OCI-M2 (cell line): ENCODE measurements around the gene AFMID.
"Not testable (repeated sequence)": the region's sequence is repeated elsewhere in the genome, so short reads cannot be mapped to it uniquely, and the experiment has no call there.

Experiments used
- DNase-seq: peaks from one replicate; lab custom pipeline; 2025; ENCODE audit not compliant: unreplicated experiment; lab: John Stamatoyannopoulos, UW

Gene AFMID

GRCh38 chr17:78219396-78220150 lies 32.4 kb downstream of the AFMID start:
- no peak for DNase-seq

- no peak for DNase-seq
Observed at GRCh38 chr17:78223061-78223460, 35.9 kb downstream of the AFMID start.

DNA sequence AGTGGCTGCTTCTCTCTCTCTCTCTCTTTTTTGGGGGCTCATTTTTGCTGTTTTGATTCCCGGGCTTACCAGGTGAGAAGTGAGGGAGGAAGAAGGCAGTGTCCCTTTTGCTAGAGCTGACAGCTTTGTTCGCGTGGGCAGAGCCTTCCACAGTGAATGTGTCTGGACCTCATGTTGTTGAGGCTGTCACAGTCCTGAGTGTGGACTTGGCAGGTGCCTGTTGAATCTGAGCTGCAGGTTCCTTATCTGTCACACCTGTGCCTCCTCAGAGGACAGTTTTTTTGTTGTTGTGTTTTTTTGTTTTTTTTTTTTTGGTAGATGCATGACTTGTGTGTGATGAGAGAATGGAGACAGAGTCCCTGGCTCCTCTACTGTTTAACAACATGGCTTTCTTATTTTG lies 36.6 kb downstream of the AFMID start:
- DNase-seq = no peak

DNA sequence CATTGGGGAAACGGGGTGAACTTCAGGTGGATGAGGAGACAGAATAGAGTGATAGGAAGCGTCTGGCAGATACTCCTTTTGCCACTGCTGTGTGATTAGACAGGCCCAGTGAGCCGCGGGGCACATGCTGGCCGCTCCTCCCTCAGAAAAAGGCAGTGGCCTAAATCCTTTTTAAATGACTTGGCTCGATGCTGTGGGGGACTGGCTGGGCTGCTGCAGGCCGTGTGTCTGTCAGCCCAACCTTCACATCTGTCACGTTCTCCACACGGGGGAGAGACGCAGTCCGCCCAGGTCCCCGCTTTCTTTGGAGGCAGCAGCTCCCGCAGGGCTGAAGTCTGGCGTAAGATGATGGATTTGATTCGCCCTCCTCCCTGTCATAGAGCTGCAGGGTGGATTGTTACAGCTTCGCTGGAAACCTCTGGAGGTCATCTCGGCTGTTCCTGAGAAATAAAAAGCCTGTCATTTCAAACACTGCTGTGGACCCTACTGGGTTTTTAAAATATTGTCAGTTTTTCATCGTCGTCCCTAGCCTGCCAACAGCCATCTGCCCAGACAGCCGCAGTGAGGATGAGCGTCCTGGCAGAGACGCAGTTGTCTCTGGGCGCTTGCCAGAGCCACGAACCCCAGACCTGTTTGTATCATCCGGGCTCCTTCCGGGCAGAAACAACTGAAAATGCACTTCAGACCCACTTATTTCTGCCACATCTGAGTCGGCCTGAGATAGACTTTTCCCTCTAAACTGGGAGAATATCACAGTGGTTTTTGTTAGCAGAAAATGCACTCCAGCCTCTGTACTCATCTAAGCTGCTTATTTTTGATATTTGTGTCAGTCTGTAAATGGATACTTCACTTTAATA lies 37.3 kb downstream of the AFMID start:
- DNase-seq = no peak

DNA sequence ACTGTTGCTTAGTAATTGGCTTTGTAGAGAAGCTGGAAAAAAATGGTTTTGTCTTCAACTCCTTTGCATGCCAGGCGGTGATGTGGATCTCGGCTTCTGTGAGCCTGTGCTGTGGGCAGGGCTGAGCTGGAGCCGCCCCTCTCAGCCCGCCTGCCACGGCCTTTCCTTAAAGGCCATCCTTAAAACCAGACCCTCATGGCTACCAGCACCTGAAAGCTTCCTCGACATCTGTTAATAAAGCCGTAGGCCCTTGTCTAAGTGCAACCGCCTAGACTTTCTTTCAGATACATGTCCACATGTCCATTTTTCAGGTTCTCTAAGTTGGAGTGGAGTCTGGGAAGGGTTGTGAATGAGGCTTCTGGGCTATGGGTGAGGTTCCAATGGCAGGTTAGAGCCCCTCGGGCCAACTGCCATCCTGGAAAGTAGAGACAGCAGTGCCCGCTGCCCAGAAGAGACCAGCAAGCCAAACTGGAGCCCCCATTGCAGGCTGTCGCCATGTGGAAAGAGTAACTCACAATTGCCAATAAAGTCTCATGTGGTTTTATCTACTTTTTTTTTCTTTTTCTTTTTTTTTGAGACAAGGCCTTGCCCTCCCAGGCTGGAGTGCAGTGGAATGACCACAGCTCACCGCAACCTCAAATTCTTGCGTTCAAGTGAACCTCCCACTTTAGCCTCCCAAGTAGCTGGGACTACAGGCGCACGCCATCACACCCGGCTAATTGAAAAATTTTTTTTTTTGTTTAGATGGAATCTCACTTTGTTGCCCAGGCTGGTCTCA lies 38.1 kb downstream of the AFMID start:
- no peak for DNase-seq

GRCh38 chr17:78226055-78226758 lies 39.0 kb downstream of the AFMID start:
- DNase-seq = no peak

GRCh38 chr17:78226759-78227454 lies 39.7 kb downstream of the AFMID start:
- DNase-seq = no peak

- DNase-seq = no peak
Observed at GRCh38 chr17:78227455-78227916, 40.3 kb downstream of the AFMID start.

- no peak for DNase-seq
Observed at GRCh38 chr17:78228176-78228575, 41.0 kb downstream of the AFMID start.

DNA sequence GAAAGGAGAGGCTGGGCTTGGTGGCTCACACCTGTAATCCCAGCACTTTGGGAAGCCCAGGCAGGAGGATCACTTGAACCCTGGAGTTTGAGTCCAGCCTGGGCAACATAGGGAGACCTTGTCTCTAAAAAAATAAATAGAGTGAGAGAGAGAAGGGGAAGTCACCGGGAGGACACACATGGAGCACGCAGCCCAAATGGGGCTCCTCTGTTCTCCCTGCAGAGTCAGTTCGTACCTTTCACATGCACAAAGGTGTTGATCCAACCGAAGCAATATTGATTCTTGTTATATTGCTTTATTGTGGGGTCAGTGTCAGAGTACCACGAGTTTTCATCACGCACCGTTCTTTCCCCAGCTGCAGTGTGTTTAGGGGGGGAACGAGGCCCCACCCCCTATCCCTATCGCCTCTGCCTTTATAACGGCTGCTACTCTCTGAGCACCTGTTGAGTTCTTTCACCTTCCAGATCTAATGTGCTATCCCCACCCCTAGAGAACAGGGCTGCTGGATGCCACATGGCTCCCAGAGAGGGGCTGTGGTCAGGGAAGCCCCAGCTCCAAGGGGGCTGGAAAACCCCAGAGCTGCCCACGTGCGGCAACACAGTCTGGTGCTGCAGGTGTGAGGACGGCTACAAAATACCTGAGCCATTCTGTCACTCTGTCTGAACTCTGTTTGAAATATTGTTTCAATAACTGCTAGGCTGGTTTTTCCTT lies 43.2 kb downstream of the AFMID start:
- no peak for DNase-seq

DNA sequence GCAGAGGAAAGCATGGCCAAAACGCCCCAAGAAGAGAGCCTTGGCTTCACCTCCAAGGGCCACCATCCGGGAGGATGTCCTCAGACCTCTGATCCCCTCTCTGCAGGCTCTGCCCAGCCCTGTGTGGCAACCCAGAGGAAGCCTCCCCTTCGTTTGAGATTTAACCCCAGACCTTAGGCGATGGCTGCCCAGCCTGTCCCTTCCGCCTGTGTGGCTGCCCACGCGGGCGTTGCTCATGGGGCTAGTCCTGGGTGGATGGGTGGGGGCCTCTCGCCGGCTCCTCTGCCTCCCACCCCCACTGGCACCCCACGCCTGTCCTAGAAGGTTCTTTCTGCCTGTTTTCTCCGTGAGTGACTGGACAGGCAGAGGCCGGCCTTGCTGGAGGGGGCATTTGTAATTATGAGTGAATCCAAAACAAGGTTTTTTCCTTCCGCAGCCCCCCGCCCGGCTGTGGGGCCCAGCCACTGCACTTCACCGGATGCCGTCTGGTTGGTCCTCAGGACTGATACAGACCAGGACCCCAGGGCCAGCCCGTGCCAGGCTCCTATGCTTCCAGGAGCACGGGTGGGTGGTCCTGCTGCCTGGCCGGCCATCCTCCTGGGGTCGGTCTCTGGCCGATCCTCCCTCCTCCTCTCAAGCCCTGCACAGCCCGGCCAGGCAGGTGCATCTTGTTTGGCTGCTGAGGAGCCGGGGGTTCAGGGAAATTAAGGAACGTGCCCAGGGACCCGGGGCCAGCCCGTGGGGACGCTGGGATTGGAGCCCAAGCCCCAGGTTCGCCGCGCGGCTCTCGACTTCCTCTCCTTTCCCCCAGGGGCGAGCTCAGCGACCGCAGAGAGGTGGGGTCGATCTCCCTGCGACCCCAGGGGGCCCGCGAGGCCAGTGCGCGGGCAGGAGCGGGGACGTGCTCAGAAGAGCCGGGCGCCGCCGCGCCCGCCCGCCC lies 44.1 kb downstream of the AFMID start, which contains the start of gene TMEM235:
TSS of gene TMEM235 (plus strand) at position 636 of the 940 bp plus-strand sequence. CDS start 393 bp downstream, outside the sequence.
- DNase-seq = no peak

DNA sequence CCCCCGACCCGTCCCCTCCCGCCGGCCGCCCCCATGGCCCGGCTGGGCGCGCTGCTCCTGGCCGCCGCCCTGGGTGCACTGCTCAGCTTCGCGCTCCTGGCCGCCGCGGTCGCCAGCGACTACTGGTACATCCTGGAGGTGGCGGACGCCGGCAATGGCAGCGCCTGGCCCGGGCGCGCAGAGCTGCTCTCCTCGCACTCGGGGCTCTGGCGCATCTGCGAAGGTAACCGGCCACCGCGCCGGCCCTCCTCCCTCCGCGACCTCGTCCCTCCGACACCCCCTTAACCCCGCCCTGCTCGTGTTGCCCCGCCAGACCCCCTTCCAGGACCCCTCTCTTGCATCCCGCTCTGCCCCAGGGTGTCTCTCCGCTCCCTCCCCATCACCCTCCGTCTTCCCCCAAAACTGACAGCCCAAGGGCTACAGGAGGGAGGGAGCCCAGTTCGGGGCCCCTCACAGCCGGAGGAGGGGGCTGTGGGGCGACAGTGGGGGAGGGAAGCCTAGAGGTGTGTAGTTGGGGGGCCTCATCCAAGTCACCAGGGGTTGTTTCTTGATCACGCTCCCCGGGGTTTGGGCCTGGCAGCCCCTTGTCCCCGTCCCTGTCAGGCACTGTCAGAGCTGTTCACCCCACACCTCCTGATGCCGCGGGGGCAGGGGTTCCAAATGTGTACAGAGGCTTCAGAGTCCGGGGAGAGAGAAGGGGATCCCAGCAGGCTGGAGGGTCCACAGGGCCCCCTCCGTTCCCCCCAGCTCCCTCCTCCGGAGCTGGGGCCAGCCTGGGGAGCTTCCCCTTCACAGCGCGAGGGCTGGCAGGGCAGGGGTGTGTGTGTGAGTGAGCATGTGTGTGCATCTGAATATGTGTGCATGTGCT lies 45.1 kb downstream of the AFMID start:
- no peak for DNase-seq

GRCh38 chr17:78232859-78233173 lies 45.7 kb downstream of the AFMID start:
- DNase-seq = no peak

DNA sequence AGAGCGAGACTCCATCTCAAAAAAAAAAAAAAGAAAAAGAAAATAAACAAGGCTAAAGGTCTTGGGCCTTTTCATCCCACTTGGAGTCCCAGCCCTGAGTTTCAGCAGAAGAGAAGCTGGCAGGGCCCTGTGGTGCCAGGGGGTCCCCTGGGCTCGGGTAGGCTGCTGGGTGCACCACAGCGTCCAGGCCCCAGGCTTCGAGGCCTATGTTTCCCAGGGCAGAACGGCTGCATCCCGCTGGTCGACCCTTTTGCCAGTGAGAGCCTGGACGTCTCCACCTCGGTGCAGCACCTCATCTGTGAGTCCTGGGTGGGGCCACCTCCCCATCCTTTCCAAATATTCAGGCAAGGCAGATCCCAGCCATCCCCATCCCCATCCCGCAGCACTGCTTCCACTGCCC lies 46.5 kb downstream of the AFMID start:
- DNase-seq = no peak

DNA sequence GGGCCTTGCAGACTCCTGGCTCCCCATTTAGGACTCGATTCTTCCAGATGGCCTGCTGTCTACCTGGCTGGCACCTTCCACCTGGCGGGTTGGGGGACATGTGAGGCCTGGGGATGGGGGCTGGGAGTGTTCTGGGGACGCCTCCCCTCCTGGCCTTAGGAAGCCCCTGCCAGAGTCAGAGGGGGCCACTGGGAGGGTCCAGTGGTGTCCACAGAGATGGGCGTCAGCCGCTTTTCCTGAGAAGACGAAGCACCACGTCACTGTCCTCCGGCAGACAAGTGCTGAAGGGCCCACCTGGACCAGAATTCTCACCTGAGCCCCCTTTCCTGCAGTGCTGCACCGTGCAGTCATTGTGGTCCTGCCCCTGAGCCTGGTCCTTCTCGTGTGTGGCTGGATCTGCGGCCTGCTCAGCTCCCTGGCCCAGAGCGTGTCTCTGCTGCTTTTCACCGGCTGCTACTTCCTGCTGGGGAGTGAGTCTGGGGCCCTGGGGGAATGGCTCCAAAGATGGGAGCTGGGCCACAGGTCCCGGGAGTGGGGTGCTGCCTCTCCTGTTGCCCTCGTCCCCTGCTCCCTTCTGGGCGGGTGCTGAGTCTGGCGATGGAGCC lies 47.2 kb downstream of the AFMID start:
- DNase-seq = no peak

DNA sequence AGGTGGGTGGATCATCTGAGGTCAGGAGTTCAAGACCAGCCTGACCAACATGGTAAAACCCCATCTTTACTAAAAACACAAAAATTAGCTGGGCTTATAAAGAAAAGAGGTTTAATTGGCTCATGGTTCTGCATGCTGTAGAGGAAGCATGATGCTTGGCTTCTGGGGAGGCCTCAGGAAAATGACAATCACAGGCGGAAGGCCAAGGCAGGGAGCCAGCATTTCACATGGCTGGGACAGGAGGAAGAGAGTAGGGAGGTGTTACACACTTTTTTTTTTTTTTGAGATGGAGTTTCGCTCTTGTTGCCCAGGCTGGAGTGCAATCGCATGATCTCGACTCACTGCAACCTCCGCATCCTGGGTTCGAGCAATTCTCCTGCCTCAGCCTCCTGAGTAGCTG lies 47.9 kb downstream of the AFMID start:
- not testable (repeated sequence) for DNase-seq

DNA sequence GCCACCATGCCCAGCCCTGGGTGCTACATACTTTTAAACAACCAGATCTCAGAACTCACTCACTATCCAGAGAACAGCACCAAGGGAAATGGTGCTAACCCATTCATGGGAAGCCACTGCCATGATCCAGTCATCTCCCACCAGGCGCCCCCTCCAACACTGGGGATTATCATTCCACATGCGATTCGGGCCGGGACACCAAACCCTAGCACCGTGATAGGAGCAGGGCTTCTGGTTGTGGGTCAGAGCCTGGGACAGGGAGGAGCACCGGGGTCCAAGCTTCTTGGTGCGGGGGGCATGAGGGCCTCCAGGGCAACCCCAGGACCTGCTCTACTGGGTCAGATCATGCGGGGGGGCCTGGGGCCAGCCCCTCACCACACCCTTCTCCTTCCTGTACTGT lies 48.7 kb downstream of the AFMID start:
- DNase-seq = no peak
